Psoas muscle (tissue), 8 donors: ENCODE results near the gene SYNPR. TPM values are rescaled to one million over a fixed set of nuclear protein-coding genes. Genes with fewer than 3 reads are reported as not detected.

Source experiments
- ATAC-seq, 4 donors: fragments of 200-7000 bp; cut with Tn5 transposase; one replicate each; pipeline ENCODE4 v1.9.1; 2020; ENCODE audit warnings: moderate library complexity in 3 of 4, mild to moderate bottlenecking in 2 of 4
- DNase-seq, 2 donors: peaks; one replicate each; pipeline ENCODE4 v3.0.0-alpha.2; 2020
- H3K27ac ChIP-seq: fragments of 200-600 bp; one replicate; pipeline ENCODE4 v1.8.0; 2022
- H3K27me3 ChIP-seq, 3 donors: fragments of 200-600 bp in 1 of 3; one replicate each; pipeline versions ENCODE4 v1.6.1 to v1.8.0; 2013 to 2022; ENCODE audit warnings: low read length in 2 of 3, mild to moderate bottlenecking in 2 of 3, moderate library complexity in 1 of 3; ENCODE audit not compliant: insufficient read depth in 3 of 3
- H3K36me3 ChIP-seq, 2 donors: fragments of 200-600 bp in 1 of 2; one replicate each; pipeline versions ENCODE4 v1.6.1 to v1.8.0; 2013 to 2022; ENCODE audit warnings: low read depth in 1 of 2, mild to moderate bottlenecking in 1 of 2, moderate library complexity in 1 of 2; ENCODE audit not compliant: insufficient read depth in 1 of 2
- H3K4me1 ChIP-seq: fragments of 200-600 bp; one replicate; pipeline ENCODE4 v1.8.0; 2022
- H3K4me3 ChIP-seq: fragments of 200-600 bp; one replicate; pipeline ENCODE4 v1.8.0; 2022; ENCODE audit warnings: mild to moderate bottlenecking
- H3K9me3 ChIP-seq: fragments of 200-600 bp; one replicate; pipeline ENCODE4 v1.8.0; 2022
- WGBS, 3 donors: extraction: QIAGEN DNeasy Blood & Tissue Kit; methylation state at CpG; one replicate each; pipeline versions ENCODE4 v1.1.6 to v1.1.7; 2013; 5-methylcytosine and 5-hydroxymethylcytosine counted together
- intact Hi-C, 2 donors: fragments of 100-400 bp; cut with DNase I; formaldehyde crosslinking; loops; one replicate each; pipeline versions ENCODE4 v1.11.0 to v1.14.2; 2022
- polyA plus RNA-seq, 3 donors: library from polyadenylated mRNA; stranded (reverse); fragments of 200-250 nt; gene quantifications; one replicate each; pipeline ENCODE4 v1.2.3, GENCODE V29; 2013
- total RNA-seq, 4 donors: library from RNA; stranded (reverse); fragmentation: NEBNext Ultra II Directional in 2 of 4; extraction: Animal tissue kit (Norgen Biotek cat#: 25700) in 2 of 4; gene quantifications; one replicate each; pipeline versions ENCODE4 v1.2.1 to v1.2.4, GENCODE V29; 2021 to 2023
- TF ChIP-seq, protein P1 (sequence below): fragments of 200-600 bp; IDR thresholded peaks from one replicate; pipeline ENCODE4 v1.8.0; 2022; ENCODE audit warnings: antibody characterized with exemption
- donor health status: healthy with polysubstance abuse.
- donor health status: DM: no; HTN: no; CAD: no; lungs with moderate emphysema.
- donor health status: Bipolar disorder and iron deficiency.
- donor health status: healthy.
- donor health status: DM: yes; HTN: yes; CAD: no.
- donor health status: DM: no; HTN: no; CAD: no.
- donor health status: DM: no; HTN: no; CAD: no.
- donor health status: DM: yes; HTN: yes; CAD: no.

The SYNPR gene
- total and polyA plus RNA-seq, 7 donors: 0.03 TPM; not detected in 6

DNA sequence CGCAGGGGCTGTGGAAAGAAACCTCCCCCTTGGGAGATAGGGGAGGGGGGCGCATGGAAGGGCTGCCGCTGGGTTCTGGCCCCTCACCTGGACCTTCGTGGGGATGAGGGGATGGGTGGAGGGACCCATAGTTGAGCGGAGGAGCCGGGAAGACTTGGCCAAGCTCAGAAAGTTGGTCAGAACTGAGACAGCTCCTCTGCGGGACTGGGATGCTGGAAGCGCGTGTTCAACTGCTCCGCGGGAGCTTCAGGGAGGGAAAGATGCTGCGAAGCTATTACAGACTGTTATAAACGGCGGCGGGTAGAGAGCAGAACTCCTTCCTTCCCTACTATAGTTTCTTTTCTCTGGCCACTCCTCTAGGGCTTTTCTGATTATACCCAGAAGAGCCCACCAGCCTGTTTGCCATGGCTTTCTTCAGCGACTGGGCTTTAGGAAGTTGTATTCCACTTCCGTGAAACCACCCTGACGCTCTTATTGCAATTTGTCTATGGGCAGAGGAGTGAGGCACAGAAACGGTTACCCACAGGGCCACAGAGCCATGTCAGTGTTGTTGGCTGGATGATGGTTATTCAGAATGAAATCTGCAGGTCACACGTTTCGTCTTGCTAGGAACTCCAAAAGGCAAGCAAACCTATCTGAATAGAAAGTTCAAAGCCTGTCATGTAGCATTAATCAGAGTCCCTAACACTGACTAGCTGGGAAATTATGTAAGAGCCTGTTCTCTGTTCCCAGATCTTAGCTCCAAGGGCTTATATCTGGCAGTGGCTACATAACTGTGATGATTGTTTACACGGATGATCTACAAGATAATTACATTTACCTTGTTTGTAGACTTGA lies 1.1 kb downstream of the SYNPR start:
- intact Hi-C loops: no loop called here
- Histone ChIP-seq H3K27ac (no peak overlapping the region), H3K36me3 (no peaks in the 10 kb centered on the region), H3K4me3 (no peak overlapping the region), H3K9me3 (no peaks in the 10 kb centered on the region), H3K27me3 (peaks cover 5 to 24% (median 16%) of the 10 kb centered on the region in 3 donors), H3K4me1 (no peaks in the 10 kb centered on the region)
- 4 to 5% (median 4%) methylated on average over 19 to 22 of the region's 22 CpGs for WGBS, 3 donors
- DNase-seq: no peak
- TF ChIP-seq, protein P1, sequence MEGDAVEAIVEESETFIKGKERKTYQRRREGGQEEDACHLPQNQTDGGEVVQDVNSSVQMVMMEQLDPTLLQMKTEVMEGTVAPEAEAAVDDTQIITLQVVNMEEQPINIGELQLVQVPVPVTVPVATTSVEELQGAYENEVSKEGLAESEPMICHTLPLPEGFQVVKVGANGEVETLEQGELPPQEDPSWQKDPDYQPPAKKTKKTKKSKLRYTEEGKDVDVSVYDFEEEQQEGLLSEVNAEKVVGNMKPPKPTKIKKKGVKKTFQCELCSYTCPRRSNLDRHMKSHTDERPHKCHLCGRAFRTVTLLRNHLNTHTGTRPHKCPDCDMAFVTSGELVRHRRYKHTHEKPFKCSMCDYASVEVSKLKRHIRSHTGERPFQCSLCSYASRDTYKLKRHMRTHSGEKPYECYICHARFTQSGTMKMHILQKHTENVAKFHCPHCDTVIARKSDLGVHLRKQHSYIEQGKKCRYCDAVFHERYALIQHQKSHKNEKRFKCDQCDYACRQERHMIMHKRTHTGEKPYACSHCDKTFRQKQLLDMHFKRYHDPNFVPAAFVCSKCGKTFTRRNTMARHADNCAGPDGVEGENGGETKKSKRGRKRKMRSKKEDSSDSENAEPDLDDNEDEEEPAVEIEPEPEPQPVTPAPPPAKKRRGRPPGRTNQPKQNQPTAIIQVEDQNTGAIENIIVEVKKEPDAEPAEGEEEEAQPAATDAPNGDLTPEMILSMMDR: no peak
- ATAC-seq: no peak

- Histone ChIP-seq H3K9me3 (no peaks in the 10 kb centered on the region), H3K4me3 (no peak overlapping the region), H3K36me3 (no peaks in the 10 kb centered on the region), H3K4me1 (no peaks in the 10 kb centered on the region), H3K27ac (no peak overlapping the region), H3K27me3 (no peaks in the 10 kb centered on the region)
- intact Hi-C loops: no loop called here
- no peak for ATAC-seq
- TF ChIP-seq, protein P1: no peak
- 87 to 90% (median 89%) methylated on average over 2 of the region's 2 CpGs for WGBS, 3 donors
- no peak for DNase-seq
Measured at GRCh38 chr3:63287610-63288009, 9.5 kb downstream of the SYNPR start.

DNA sequence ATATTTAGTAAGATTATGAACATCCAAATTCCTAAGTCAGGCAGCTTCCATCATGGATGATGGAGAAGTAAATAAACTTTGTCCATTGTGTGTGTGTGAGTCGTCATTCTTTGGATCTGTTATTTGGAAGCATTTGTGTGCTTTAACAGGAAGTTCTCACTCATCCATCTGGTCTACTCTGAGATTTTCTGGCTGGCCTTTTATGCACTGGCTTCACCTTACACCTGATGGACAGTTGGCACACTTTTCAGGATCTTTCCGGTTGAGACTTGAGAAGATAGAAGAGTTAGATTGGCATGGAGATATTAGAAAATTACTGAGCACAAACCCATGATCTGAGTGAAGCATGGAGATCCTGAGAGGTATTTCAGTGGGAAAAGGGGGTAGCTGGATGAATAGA lies 12.6 kb downstream of the SYNPR start:
- no peaks in the 10 kb centered on the region for H3K9me3 ChIP-seq
- peaks cover 0 to 3% (median 0%) of the 10 kb centered on the region in 3 donors for H3K27me3 ChIP-seq
- ATAC-seq: no peak
- intact Hi-C loops: no loop called here
- no peaks in the 10 kb centered on the region for H3K4me1 ChIP-seq
- H3K4me3 ChIP-seq: no peak overlapping the region
- H3K27ac ChIP-seq: no peak overlapping the region
- 68 to 79% (median 78%) methylated on average over 2 of the region's 2 CpGs for WGBS, 3 donors
- no peaks in the 10 kb centered on the region for H3K36me3 ChIP-seq
- no peak for DNase-seq
- TF ChIP-seq, protein P1: no peak

DNA sequence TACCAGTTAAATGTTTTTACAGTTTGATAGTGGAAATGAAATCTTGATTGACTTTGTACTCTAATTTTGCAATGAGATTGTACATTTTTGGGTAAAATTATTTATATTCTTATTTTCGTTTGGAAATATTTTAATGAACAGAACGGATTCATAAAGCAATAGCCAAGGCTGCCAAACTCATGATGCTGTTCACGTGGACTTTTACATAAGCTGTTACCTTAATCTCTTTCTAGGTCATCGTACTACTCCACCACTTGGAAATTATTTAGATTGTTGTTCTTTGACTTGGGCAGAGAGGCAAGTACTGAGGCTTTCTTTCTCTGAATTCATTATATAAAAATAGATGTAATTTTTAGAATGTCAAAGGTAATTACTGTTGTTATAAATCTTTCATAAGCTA lies 16.2 kb downstream of the SYNPR start:
- no peak for DNase-seq
- Histone ChIP-seq H3K36me3 (no peaks in the 10 kb centered on the region), H3K9me3 (no peaks in the 10 kb centered on the region), H3K4me3 (no peak overlapping the region), H3K27ac (no peak overlapping the region), H3K4me1 (no peaks in the 10 kb centered on the region), H3K27me3 (peaks cover 0 to 3% (median 0%) of the 10 kb centered on the region in 3 donors)
- TF ChIP-seq, protein P1: no peak
- ATAC-seq: no peak
- 77 to 80% (median 78%) methylated on average over 4 of the region's 4 CpGs for WGBS, 3 donors
- intact Hi-C loops: no loop called here
